Activated CD4-positive, alpha-beta T cell treated with anti-CD3 and anti-CD28 coated beads, Interleukin-2, amount 50 U/mL, for 4 hours (primary cell): Measurements from ENCODE around the gene ZNF808.
A peak's percentile ranks its signal among the peaks of the same experiment; 100 is the strongest.
"Not testable (repeated sequence)": the region's sequence is repeated elsewhere in the genome, so short reads cannot be mapped to it uniquely, and the experiment has no call there.

Experiments
- DNase-seq, 2 experiments: peaks; one replicate each; pipeline ENCODE4 v3.0.0-alpha.2; 2020

ZNF808 gene

DNA sequence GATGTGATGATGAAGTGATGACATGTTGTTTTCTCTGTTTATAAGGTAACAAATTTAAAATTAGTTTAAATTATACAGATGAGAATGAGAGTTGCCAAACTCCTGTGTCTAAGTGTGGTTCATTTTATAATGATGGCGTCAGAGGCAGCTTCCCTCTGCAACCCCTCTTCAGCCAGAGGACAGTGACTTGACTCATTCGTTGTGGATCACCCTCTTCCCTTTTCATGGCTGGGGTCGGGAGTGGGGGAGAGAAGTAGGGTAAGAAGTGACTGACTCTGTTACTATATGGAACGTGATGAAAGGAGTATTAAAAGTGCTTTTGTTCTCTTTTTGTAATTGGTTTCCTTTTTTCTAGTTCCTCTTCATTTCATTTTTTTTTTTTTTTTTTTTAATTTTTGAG lies 11.3 kb downstream of the ZNF808 start:
- DNase-seq: not testable (repeated sequence)

DNA sequence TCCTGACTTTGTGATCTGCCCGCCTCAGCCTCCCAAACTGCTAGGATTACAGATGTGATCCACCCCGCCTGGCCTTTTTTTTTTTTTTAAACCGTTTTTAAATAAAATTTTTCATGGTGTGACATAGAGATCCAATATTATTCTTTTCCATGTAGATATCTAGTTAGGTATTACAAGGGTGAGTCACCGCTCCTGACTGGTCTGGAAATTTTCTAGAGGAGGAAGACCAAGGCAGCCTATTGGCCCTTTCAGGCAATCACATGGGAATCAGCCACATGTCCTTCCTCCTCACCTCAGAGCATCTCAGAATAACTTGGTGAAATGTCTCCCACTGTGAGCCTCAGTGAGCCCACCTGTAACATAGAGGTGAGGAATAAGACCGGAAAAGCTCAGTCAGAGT lies 13.7 kb downstream of the ZNF808 start:
- not testable (repeated sequence) for DNase-seq

DNA sequence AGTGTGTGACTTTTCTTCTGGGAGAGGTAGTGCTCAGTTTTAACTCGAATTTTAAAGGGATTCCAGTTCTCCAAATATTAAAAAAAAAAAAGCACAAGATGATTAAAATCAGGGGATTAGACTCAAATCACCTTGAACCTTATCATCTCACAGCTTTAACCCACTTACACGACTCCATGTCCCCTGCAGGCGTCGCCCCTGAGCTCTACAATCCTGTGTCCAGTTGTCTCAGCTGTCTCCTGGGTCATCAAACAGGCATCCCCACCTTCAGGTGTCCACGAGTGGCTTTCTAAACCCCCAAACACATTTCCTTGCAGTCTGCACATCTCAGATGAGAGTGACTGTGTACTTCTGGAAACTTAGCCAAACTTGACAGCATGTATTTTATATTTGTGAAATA lies 14.1 kb downstream of the ZNF808 start:
- no peak for DNase-seq

DNA sequence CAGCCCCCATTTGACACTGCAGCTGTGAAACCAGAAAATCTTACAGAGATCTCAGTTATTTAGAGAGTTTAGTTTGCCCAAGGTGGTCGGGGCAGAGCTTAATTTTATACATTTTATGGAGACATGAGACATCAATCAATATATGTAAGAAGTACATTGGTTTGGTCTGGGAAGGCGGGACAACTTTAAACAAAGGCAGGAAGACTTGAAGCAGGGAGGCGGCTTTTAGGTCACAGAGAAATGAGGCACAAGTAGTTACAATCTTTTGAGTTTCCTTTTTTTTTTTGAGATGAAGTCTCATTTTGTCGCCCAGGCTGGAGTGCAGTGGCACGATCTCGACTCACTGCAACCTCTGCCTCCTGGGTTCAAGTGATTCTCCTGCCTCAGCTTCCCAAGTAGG lies 15.1 kb downstream of the ZNF808 start:
- not testable (repeated sequence) for DNase-seq

DNA sequence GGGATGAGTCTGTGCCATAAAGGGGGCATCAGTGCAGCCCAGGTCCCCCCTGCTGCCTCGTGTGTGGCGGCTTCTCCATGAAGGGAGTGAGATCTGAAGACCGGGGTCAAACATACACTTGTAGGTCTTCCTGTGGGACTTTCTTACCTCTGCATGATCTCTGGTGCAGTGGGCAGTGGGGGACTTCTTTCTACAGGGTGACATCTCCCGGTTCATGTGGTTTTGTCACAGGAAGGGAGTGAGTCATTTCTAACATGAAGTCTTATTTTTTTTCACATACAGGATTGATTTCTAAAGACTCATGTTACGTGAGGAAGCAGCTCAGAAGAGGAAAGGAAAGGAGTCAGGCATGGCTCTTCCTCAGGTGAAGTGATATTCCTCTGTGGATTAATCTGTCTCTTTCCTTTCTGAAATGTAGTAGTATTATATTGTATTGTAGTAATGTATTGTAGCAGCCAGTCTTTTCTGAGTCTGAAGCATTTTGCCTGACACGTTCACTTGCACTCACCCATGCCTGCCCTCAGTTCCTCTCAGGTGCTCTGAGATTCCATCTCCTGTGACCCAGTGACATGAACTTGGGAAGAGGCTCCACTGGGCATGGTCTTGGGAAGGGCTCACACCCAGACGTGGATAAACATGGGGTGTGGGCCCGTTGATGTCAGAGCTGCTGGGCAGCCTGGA lies 15.7 kb downstream of the ZNF808 start:
- DNase-seq: no peak

DNA sequence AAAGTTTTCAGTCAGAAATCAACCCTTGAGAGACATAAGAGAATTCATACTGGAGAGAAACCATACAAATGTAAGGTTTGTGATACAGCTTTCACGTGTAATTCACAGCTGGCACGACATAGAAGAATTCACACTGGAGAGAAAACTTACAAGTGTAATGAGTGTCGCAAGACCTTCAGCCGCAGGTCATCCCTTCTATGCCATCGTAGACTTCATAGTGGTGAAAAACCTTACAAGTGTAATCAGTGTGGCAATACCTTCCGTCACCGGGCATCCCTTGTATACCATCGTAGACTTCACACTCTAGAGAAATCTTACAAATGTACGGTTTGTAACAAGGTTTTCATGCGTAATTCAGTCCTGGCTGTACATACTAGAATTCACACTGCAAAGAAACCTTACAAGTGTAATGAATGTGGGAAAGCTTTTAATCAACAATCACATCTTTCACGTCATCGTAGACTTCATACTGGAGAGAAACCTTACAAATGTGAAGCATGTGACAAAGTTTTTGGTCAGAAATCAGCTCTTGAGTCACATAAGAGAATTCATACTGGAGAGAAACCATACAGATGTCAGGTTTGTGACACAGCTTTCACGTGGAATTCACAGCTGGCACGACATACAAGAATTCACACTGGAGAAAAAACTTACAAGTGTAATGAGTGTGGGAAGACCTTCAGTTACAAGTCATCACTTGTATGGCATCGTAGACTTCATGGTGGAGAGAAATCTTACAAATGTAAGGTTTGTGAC lies 26.9 kb downstream of the ZNF808 start:
- DNase-seq: no peak

DNA sequence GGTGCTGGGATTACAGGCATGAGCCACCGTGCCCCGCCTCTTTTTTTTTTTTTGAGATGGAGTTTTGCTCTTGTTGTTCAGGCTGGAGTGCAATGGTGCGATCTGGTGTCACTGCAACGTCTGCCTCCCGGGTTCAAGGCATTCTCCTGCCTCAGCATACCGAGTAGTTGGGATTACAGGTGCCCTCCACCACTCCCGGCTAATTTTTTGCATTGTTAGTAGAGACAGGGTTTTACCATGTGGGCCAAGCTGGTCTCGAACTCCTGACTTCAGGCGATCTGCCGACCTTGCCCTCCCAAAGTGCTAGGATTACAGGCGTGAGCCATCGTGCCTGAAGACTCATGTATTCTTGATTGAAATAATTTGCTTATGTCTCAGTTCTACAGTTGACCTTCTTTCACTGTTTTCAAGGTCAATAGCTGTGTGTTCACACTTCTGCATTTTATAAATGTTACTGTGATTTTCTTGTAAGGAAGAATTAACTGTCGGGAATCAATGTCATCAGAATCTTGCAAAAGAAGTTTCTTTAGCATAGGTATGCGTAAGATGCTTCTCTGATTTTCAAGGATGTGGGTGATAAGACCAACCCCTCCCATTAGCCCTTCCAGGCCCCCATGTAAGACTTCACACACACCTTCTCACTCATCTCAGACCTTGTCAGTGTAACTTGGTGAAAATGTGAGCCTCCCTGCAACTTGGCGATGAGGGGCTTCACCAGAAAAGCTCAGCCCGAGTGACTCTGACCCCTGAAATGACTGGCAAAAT lies 29.9 kb downstream of the ZNF808 start:
- DNase-seq: no peak

DNA sequence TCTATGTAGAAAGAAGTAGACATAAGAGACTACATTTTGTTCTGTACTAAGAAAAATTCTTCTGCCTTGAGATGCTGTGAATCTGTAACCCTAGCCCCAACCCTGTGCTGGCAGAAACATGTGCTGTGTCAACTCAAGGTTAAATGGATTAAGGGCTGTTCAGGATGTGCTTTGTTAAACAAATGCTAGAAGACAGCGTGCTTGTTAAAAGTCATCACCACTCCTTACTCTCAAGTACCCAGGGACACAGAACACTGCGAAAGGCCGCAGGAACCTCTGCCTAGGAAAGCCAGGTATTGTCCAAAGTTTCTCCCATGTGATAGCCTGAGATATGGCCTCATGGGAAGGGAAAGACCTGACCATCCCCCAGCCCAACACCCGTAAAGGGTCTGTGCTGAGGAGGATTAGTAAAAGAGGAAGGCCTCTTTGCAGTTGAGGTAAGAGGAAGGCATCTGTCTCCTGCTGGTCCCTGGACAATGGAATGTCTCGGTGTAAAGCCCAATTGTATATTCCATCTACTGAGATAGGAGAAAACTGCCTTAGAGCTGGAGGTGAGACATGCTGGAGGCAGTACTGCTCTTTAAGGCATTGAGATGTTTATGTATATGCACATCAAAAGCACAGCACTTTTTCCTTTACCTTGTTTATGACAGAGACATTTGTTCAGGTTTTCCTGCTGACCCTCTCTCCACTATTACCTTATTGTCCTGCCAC lies 31.4 kb downstream of the ZNF808 start:
- DNase-seq: not testable (repeated sequence)

DNA sequence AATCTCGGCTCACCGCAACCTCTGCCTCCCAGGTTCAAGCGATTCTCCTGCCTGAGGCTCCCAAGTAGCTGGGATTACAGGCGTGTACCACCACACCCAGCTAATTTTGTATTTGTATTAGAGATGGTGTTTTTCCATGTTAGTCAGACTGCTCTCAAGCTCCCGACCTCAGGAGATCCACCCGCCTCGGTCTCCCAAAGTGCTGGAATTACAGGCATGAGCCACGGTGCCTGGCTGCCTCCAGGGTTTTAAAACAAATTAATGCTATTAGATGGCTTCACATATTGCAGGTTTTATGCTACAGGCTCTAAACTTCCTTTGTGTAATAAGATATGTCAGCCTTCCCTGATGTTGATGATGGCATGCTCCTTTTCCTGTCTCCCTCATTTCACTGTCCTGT lies 34.1 kb downstream of the ZNF808 start:
- not testable (repeated sequence) for DNase-seq

DNA sequence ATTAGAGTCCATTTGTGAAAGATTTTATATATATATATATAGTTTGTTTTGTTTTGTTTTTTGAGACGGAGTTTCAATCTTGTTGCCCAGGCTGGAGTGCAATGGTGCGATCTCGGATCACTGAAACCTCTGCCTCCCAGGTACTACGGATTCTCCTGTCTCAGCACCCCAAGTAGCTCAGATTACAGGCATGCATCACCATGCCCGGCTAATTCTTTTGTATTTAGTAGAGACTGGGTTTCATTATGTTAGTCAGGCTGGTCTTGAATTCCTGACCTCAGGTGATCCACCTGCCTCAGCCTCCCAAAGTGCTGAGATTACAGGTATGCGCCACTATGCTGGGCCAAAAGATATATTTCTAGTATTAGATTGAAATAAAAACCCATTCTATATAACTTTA lies 38.7 kb downstream of the ZNF808 start:
- DNase-seq: no peak

DNA sequence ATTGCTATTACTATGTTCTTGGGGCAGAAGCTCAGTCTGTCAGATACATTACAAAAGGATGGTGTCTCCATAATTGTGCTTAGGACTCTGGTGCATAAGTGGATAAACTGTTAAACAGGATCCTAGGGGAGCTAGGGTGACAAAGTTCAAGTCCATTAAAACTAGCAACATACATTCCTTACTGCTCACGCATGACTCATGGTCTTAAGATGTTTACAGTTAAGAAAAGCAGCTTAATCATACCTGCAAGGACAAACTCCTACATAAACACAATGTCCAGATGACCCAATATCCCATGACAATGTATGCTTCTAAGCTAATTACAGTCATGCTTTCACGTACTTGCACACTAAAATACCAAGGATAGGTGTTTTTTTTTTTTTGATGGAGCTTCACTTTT lies 39.1 kb downstream of the ZNF808 start:
- no peak for DNase-seq

DNA sequence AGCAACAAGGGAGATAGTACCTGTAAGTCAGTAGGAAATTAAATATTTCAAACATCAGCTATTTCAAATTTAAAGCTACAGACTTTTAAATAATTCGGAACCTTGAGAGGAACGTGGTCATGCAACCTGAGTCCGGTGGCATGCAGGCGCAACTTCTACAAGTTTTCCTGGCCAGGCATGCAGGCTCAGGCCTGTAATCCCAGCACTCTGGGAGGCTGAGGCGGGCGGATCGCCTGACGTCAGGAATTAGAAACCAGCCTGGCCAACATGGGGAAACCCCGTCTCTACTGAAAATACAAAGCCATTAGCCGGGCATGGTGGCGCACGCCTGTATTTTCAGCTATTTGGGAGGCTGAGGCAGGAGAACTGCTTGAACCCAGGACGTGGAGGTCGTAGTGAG lies 40.5 kb downstream of the ZNF808 start:
- DNase-seq: no peak

DNA sequence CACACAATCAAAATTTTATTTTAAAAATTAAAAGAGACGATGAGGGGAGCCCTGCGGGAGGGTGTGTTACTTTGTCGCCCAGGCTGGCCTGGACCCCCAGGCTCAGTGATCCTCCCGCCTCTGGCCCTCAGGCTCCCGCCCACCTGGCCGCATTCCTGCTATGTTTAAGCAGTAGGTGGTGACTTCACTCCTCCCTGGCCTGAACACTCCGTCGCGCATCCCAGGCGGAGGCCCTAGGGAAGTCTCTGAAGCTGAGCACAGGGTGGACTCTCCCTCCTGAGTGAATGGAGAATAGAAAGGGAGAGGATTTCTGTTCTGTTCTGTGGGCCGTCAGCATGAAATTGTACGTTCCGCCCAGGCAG lies 42.2 kb downstream of the ZNF808 start:
- not testable (repeated sequence) for DNase-seq

DNA sequence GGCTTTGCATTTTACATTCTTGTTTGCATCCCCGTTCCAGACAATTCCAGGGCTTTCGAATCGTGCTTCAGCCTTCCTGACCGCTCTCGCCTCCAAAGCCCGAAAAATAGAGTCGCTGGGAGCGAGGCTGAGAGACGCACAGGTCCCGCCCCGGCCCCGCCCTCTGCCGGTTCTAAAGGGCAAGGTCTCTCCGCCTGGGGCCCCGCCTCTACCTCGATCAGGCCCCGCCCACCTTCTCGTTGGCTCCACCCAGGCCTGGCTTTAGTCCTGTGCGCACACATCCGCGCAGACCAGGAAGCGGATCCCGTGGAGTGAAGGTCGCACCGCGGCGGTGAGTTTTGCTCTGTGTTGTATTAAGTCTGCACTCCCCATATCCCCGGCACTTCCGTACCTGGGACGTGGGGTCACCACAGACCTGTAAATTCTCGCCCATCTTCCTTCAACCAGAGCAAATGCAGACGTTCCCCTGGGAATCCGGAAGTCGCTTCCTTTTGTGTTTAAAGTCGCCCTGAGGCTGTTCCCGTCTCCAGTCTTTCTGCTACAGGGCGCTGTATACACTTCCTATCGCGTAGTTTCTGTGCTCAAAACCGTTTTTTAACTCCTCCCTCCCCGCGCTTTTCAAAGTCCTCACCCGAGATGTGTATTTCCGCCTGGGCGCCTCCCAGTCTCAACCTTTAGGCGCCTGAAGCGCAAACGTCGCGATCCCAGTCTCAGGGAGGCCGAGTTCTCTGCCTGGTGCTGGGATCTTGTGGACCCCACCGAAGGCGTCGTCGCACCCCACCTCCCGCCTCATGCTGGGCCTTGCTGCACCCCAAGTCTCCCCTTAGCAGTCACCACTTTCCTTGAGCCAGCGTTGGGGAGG lies 42.8 kb downstream of the ZNF808 start, which contains the start of gene ZNF701:
Gene ZNF701, plus strand, starts transcription at position 288 of the 862 bp plus-strand sequence. CDS start 3,861 bp downstream, outside the sequence.
- peak; percentile 94 to 95 for DNase-seq

DNA sequence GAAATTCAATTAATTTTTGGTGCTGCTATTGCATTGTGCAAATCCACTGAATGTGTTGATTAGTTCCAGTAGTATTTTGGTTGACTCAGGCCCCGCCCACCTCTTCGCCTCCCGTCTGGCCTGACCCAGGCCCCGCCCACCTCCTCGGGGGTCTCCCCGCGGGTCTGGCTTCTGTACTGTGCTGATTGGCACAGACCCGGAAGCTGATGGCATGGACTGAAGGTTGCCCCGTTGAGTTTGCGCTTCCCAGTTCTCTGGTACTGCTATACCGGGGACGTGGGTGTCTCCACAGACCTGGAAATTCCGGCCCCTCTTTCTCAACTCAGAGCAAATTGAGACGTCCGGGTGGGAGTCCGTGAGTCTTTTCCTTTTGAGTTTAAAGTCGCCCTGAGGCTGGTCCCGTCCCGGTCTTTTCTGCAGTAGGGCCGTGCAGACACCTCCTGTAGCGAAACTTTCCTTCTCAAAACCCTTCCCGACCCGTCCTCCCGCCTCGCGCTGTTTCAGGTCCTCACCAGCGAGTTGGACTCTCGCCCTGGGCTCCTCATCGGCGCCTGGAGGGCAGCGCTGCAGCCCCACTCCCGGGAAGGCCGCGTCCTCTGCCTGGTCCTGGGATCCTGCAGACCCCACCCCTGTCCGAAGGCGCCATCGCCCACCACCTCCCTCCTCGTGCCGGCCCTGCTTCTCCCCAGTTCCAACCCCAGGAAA lies 57.4 kb downstream of the ZNF808 start:
- DNase-seq: no peak

DNA sequence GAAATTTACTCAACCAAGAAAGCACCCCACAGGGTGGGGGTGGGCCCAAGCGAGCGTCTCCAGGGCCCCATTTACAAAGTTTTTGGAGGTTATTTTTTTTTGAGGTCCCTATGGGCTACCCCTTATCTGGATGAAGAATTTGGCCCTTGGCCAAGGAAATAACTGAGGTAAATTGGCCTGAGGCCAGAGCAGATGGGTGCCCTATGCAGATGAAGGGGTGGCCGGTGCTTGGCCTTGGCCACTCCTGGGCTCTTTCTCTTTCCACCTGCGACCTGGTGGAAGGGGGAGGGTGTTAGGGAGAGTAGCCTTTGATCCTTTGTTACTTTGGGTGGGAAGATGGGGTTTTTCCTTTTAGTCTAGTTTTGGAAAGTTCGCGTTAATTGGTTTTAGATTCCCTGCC lies 58.1 kb downstream of the ZNF808 start:
- DNase-seq: no peak

DNA sequence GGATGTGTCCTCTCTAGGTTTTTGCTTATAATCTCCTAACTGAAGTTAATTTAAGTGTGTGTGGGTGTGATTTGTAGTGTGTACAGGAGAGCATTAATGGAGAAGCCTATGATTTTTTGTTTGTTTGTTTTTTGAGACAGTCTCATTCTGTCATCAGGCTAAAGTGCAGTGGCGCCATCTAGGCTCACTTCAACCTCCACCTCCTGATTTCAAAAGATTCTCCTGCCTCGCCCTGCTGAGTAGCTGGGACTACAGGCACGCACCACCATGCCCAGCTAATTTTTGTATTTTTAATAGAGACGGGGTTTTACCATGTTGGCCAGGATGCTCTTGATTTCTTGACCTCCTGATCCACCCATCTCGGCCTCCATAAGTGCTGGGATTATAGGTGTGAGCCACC lies 63.3 kb downstream of the ZNF808 start:
- no peak for DNase-seq

DNA sequence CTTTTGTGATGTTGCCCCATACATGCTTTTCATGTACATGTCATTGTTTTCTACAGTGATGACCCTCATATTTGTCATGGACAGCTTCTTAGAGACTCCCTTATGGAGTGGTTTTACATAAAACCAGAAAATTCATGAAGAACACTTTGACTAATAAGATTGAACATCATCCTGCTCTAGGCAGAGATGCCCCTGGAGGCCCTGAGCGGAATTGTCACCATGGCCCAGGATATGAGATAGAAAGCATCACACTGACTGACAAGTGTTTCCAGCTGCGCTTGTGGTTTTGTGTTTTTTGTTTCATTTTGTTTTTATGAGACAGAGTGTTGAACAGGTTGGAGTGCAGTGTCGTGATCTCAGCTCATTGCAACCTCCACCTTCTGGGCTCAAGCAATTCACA lies 64.8 kb downstream of the ZNF808 start:
- DNase-seq: no peak

DNA sequence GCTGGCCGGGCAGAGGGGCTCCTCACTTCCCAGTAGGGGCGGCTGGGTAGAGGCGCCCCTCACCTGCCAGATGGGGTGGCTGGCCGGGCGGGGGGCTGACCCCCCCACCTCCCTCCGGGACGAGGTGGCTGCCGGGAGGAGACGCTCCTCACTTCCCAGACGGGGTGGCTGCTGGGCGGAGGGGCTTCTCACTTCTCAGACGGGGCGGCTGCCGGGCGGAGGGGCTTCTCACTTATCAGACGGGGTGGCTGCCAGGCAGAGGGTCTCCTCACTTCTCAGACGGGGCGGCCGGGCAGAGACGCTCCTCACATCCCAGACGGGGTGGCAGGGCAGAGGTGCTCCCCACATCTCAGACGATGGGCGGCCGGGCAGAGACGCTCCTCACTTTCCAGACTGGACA lies 66.0 kb downstream of the ZNF808 start:
- not testable (repeated sequence) for DNase-seq

DNA sequence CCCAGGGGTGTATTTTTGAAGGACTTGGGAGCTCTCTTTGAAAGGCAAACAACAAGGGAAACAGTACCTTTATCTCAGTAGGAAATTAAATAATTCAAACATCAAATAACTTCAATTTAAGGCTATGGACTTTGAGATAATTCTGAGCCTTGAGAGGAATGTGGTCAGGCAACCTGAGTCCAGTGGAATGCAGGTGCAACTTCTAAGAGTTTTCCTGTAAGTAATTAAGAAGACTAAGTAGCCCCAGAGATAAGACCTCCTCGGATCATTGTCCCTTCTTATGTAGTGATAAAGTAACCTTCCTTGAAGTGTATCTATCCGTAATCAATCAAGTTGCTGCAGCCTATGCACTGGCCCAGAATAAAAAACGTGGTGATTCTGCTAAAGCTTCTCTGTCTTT lies 71.8 kb downstream of the ZNF808 start:
- DNase-seq: no peak

DNA sequence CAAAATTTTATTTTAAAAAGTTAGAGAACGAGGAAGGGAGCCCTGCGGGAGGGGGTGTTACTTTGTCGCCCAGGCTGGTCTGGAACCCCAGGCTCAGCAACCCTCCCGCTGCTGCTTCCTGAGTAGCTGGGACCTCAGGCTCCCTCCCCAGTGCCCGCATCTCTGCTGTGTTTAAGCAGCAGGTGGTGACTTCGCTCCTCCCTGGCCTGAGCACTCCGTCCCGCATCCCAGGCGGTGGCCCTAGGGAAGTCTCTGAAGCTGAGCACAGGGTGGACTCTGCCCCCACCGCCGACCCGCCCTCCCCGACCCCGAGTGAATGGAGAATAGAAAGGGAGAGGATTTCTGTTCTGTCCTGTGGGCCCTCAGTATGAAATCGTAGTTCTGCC lies 73.2 kb downstream of the ZNF808 start:
- DNase-seq: peak; percentile 1 to 2
